Ramos (cell line): ENCODE data around the gene SLC25A12.
"Not testable (repeated sequence)": the region's sequence is repeated elsewhere in the genome, so short reads cannot be mapped to it uniquely, and the experiment has no call there.

Source experiments
- in situ Hi-C: fragments of 300-500 bp; cut with MboI; formaldehyde crosslinking; loops from one replicate; pipeline ENCODE4 v1.14.3; 2022; ENCODE audit warnings: low sequenced_read_pairs; ENCODE audit not compliant: unreplicated experiment

SLC25A12 gene

GRCh38 chr2:171893824-171894611 lies at the start of gene SLC25A12:
SLC25A12 (minus strand) TSS chr2:171894244; CDS start chr2:171894214, 30 bp downstream.
- in situ Hi-C loops, result no loop called here

GRCh38 chr2:171941316-171941699 lies 47.3 kb upstream of the SLC25A12 start:
- in situ Hi-C loops, result no loop called here

DNA sequence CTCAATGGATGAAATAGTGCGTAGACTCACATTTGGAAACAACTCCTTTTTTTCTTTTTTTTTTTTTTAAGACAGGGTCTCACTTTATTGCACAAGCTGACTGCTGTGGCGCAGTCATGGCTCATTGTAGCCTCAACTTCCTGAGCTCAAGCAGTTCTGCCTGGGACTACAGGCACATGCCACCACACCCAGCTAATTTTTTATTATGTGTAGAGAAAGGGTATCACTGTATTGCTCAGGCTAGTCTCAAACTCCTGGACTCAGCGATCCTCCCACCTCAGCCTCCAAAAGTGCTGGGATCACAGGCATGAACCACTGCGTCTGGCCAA lies 45.7 kb upstream of the SLC25A12 start:
- in situ Hi-C loops, result no loop called here

GRCh38 chr2:171939058-171939742 lies 45.2 kb upstream of the SLC25A12 start:
- in situ Hi-C loops, result no loop called here

GRCh38 chr2:171930385-171930784 lies 36.3 kb upstream of the SLC25A12 start:
- in situ Hi-C loops, result no loop called here

GRCh38 chr2:171924170-171924942 lies 30.3 kb upstream of the SLC25A12 start:
- in situ Hi-C loops, result no loop called here

- in situ Hi-C loops, result no loop called here
These were observed 29.2 kb upstream of the SLC25A12 start for GRCh38 chr2:171923206-171923605.

DNA sequence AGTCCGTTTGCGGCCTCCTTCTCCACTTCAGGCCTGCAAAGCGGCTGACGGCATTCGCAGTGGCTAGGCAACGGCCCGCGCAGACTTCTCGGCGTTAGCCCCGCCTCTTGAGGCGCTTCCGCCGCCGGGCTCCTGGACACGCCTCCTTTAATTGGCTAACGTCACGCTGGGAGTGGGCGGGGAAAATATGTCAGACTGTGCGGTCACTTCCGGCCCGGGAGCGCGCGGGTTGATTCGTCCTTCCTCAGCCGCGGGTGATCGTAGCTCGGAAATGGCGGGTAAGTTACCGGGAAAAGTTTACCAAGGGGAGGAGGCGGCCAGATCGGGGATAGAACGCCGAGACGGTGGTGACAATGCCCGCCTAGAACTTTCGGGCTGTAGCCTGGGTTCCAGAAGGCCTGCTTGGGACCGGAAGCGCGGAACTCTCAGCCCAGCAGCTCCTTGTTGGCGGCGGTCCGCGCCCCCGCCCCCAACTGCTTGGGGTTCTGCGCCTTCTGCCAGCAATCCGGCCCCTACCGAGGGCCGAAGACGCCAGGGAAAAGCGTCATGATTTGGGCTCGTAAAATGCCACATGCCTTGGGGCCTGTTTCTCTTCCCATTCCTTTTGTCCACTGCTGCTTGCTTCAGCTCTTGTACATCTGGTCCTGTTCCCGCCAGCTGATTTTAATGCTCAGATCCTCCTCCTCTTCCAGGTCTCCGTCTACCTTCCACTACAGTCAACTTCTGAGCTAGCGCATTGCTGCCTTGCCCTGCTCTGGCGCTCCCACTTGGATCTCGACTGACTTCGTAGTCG lies 28.4 kb upstream of the SLC25A12 start, which contains the start of gene HAT1:
TSS of gene HAT1 (plus strand) at position 232 of the 793 bp plus-strand sequence. CDS start at position 272, 40 bp downstream.
- in situ Hi-C loops, result no loop called here

GRCh38 chr2:171921970-171922229 lies 27.9 kb upstream of the SLC25A12 start:
- in situ Hi-C loops, result no loop called here

DNA sequence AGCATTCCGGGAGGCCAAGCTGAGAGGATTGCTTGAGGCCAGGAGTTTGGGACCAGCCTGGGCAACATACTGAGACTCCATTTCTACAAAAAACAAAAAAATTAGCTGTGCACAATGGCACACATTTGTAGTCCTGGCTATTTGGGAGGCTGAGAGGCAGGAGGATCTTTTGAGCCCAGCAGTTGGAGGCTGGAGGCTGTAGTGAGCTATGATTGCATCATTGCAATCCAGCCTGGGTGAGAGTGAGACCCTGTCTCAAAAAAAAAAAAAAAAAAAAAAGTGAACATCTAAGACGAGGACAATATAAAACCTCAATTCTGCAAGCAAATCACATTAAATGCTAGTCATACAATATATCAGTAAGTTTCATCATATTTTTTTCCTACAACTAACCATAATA lies 25.4 kb upstream of the SLC25A12 start:
- in situ Hi-C loops, result no loop called here

DNA sequence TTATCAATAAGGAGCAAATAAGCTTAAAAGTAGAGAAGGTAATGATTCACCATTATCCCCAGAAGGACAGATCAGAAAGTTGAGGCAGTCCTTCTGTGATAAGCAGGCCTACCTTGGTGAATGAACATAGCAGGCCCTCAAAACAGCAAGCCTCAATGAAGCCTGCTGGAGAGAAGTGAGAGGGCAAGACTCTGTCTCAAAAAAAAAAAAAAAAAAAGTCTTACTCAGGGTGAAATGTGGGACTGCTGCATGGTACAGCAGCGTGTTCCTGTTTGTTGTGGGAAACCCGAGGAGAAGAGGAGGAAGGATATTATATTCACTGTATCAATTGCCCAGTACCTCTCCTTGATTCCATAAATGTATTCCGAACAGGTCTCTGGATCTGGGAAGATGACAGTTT lies 19.5 kb upstream of the SLC25A12 start:
- in situ Hi-C loops, result no loop called here

DNA sequence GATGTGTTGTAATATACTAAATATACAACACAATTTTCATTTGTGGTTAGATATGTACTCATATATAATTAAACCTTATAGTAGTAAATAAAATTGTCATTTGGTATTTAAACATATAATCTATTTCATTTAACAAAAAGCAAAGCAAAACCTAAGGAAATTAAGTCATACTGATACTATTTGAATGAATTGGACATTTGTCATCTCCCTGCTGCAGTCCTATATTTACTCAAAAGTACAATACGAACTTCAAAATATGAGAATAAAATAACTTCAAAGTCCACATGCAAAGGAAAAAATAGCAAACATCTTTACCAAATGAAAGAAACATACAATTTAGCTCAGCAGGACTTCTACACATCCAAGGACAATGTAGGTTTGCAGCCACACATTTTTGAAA lies 16.4 kb upstream of the SLC25A12 start:
- in situ Hi-C loops, result no loop called here

GRCh38 chr2:171909266-171909665 lies 15.2 kb upstream of the SLC25A12 start:
- in situ Hi-C loops, result no loop called here

DNA sequence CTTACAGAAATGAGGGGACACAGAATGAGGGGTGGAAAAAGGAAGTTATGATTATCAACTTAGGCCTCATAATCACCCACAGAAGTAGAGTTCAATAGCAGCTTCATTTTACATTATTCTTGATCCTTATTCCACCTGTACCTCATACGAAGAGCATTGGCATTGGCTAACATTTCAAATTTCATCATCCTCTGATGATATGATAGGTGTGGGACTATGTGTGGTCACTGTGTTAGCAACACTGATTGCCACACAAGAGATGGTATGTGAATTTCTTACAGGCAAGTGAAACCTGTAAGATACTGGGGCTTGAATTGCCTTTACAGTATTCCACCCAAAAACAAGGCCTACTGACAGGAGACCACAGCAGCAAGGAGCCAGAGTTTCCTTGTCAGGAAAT lies 14.2 kb upstream of the SLC25A12 start:
- in situ Hi-C loops, result no loop called here

DNA sequence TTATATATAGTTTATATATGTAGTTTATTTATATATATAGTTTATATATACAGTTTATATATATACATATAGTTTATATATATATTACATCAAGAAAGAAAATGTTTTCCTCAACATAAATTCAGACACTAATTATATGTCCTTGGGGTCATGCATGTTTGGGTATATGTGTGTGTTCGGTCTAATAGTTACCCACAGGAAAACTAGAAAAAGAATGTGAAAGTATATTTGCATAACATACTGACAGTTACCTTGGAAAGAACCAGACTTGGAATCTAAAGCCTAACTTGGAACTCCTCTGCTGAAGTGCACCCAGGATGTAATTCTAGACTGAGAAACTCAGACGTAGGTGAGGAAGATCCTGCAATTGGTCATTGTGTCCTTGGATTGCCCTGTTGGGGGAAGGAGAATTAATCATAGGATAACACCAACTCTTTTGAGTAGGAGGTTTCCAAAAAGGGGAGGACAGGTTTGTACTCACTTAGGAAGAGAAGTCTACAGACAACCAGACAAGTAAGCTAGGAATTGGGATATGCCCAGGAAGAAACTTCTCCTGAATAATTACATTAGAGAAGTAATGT lies 8.9 kb upstream of the SLC25A12 start:
- in situ Hi-C loops, result no loop called here

DNA sequence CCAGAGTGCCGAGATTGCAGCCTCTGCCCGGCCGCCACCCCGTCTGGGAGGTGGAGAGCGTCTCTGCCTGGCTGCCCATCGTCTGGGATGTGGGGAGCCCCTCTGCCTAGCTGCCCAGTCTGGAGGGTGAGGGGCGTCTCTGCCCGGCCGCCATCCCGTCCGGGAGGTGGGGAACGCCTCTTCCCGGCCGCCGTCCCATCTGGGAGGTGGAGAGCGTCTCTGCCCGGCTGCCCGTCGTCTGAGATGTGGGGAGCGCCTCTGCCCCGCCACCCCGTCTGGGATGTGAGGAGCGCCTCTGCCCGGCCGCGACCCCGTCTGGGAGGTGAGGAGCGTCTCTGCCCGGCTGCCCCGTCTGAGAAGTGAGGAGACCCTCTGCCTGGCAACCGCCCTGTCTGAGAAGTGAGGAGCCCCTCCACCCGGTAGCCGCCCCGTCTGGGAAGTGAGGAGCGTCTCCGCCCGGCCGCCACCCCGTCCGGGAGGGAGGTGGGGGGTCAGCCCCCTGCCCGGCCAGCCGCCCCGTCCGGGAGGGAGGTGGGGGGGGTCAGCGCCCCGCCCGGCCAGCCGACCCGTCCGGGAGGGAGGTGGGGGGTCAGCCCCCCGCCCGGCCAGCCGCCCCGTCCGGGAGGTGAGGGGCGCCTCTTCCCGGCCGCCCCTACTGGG lies 5.7 kb upstream of the SLC25A12 start:
- in situ Hi-C loops, result not testable (repeated sequence)

DNA sequence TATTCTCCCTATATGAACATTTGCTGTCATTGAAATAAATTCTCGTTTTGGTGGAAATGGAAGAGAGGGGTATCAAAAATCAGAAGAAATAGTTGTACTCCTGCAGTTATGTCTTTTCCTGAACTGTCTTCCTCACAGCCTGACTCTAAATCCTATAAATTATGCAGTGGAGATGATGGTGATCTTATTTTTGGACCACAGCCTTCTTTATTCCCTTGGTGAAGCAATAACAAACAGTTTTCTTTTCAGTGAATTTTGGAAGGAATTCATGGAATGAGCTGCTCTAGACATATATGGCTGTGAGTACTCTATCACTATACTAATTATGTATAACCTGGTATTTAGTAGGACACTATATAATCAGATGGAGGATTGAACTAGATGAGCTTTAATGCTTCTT lies 1.7 kb upstream of the SLC25A12 start:
- in situ Hi-C loops, result no loop called here

DNA sequence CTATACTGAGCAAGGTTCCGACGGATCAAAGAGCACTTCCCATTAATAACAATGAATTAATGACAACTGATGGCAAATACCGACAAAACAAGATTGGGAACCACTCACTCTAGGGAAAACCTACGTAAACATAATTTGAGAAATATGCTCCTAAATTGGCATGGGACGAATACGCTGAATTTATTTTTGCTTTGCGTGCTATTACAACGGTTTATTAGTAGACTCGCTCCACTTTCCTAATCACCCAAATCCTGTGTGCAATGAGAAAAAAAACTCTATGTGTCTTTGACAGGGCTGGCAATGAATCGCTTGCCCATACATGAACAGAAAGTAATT lies 536 bp upstream of the SLC25A12 start:
- in situ Hi-C loops, result no loop called here

GRCh38 chr2:171893196-171893823 lies 734 bp downstream of the SLC25A12 start:
- in situ Hi-C loops, result no loop called here
